Posterior cingulate gyrus (tissue), 11 donors: ENCODE results near the gene GPATCH8.
A peak's percentile ranks its signal among the peaks of the same experiment; 100 is the strongest.
"Not testable (repeated sequence)": the region's sequence is repeated elsewhere in the genome, so short reads cannot be mapped to it uniquely, and the experiment has no call there.

Experiments
- DNase-seq, 10 donors: peaks; one replicate each; pipeline versions ENCODE4 v3.0.0 to v3.0.0-alpha.2; 2020 to 2021; ENCODE audit warnings: mixed read lengths in 3 of 10
- intact Hi-C: fragments of 100-400 bp; cut with DNase I; formaldehyde crosslinking; loops from one replicate; pipeline ENCODE4 v1.15.1; 2023

GPATCH8 gene

GRCh38 chr17:44380767-44381166, 122.4 kb downstream of the GPATCH8 start:
- intact Hi-C loops, result no loop called here
- peak in 3 of 10 donors; percentile 45 to 62 (median 56) for DNase-seq

- intact Hi-C loops, result no loop called here
- DNase-seq, result peak in 3 of 10 donors; percentile 42 to 76 (median 70)
Observed at GRCh38 chr17:44379887-44380286, 123.3 kb downstream of the GPATCH8 start.

- peak in 3 of 10 donors; percentile 44 to 75 (median 55) for DNase-seq
- intact Hi-C loops, result no loop called here
Observed at GRCh38 chr17:44378171-44378705, 125.0 kb downstream of the GPATCH8 start.

- intact Hi-C loops, result no loop called here
- peak in 3 of 10 donors; percentile 19 to 43 (median 31) for DNase-seq
Observed at GRCh38 chr17:44376779-44377178, 126.4 kb downstream of the GPATCH8 start.

DNA sequence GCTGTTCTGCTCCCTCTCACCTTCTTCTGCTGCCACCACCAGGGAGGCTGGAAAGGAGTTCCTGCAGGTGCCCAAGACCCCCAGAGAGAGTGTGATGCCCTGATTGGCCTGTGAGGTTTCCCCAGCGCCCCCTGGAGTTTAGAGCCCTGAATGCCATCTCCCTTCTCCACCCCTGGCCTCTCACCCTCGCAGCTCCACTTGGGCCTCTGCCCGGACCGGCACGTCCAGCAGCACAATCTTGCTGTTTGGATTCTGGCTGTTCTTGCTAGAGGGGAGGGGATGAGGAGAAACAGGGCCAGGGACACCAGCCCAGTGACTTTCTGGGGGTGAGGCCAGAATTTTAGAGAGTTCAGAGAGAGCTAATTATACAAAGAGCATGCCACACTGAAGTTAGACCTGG, 127.1 kb downstream of the GPATCH8 start:
- intact Hi-C loops, result no loop called here
- DNase-seq, result peak in 3 of 10 donors; percentile 72 to 77 (median 76)

DNA sequence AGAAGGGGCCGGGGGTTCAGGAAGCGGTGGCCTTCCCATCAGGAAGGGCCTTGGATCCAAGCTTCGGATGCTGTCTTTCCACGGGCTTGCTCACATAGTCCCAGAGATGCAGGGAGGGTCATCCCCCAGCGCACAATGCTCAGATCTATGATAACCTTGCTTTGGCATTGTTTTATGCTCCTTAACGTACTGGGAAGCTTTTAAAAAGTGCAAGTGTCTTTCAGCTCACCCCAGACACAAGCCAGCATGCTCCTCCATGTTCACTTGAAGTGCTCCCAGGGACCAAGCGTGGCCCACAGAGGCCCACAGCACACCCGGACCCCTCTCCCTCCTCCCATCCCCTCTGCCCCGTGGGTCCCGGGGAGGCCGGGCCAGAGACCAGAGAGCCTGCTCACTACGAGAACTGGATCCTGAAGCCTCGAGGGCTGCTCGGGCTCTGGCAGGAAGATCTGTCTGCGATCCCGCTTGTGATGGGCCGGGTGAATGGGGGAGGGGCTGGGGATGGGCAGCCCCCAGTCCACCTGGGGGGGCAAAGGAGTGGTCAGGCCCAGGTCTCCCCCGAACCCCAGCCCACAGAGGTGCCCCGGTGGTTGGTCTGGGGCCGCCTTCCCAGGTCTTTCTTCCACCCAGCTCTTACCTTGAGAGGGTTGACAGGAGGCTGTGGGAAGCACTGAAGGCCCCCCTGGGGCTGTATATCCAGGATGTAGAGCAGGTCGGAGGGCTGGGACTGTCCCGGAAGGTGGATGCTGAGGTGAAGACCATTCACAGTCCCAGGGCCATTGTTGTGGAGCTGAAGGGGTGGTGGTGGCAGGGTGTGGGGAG, 127.8 kb downstream of the GPATCH8 start:
- intact Hi-C loops, result no loop called here
- DNase-seq, result peak in 3 of 10 donors; percentile 20 to 57 (median 37)

- DNase-seq, result peak in 3 of 10 donors; percentile 51 to 79 (median 57)
Observed at GRCh38 chr17:44374306-44375195, 128.7 kb downstream of the GPATCH8 start.

DNA sequence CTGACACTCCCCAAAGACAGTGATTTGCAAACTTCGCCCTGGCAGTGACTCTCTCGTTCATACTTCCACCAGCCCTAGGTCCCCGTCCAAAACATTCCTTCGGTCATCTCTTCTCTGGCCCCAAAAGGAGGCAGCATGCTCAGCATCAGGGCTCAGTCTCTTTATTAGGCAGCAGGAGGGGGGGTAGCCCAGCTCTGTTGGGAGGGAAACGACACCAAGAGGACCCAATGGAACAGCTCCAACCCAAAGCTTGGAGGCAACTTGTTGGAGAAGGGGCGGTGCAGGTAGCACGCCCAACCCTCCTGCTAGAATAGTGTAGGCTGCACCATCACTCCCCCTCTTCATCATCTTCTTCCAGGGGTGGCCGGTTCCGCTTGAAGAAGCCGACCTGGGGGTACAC, 131.2 kb downstream of the GPATCH8 start:
- intact Hi-C loops, result no loop called here
- DNase-seq, result peak in 3 of 10 donors; percentile 25 to 36 (median 32)

More at GRCh38 chr17:44374306-44375195, 128.7 kb downstream of the GPATCH8 start:
- intact Hi-C loops, result no loop called here

- peak in 1 of 10 donors; percentile 27 for DNase-seq
- intact Hi-C loops, result not testable (repeated sequence)
Observed at GRCh38 chr17:44369414-44370023, 133.7 kb downstream of the GPATCH8 start.

DNA sequence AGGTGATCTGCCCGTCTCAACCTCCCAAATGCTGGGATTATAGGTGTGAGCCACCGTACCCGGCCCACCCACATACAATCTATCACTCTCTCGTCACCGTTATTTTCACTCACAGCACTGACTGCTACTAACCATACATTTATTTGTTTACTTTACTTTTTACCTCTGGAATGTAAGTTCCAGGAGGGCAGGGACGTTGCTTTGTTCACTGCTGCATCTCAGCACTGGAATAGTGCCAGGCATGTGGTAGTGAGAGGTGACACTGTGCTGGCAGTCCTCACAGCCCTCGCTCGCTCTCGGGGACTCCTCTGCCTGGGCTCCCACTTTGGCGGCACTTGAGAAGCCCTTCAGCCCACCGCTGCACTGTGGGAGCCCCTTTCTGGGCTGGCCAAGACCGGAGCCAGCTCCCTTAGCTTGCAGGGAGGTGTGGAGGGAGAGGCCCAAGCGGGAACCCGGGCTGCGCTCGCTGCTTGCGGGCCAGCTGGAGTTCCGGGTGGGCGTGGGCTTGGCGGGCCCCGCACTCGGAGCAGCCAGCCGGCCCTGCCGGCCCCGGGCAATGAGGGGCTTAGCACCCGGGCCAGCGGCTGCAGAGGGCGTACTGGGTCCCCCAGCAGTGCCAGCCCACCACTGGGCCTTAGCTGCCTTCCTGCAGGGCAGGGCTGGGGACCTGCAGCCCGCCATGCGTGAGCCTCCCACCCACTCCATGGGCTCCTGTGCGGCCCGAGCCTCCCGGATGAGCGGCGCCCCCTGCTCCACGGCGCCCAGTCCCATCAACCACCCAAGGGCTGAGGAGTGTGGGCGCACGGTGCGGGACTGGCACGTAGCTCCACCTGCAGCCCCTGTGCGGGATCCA, 134.6 kb downstream of the GPATCH8 start:
- peak in 1 of 10 donors; percentile 69 for DNase-seq
- intact Hi-C loops, result not testable (repeated sequence)

- intact Hi-C loops, result no loop called here
- peak in 2 of 10 donors; percentile 36 to 54 for DNase-seq
Observed at GRCh38 chr17:44367231-44367979, 135.8 kb downstream of the GPATCH8 start.

- intact Hi-C loops, DNase-seq: not testable (repeated sequence)
Observed at GRCh38 chr17:44365051-44365450, 138.2 kb downstream of the GPATCH8 start.

DNA sequence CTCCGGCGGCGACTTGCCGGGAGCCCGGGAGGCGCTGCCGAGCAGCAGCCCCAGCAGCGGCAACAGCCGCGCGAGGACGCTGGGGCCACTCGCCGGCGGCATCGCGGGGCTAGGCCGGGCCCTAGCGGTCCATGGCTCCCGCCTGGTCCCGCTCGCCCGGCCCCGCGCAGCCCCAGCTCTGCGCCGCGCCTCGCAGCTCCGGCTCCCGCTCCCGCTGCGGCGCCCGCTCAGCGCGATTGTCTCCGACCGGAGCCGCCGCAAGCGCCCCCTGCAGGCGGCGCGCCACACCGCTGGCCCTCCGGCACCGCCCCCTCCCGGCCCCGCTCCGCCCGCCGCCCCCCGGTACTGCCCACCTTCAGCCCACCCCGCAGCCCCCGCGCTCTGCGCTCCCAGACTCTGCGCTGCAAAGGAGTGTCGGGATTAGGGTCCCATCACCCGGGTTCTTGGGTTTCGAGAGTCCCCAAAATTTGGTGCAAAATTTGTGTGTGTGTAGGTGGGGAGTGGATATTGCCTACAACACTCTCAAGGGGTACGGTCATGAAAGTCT, 139.5 kb downstream of the GPATCH8 start, which contains the start of gene FAM171A2:
TSS of gene FAM171A2 (minus strand) at position 241 of the 547 bp plus-strand sequence. CDS start at position 102, 139 bp downstream.
- DNase-seq, result peak in 6 of 10 donors; percentile 36 to 94 (median 64)

GRCh38 chr17:44362949-44363612, 140.1 kb downstream of the GPATCH8 start:
- intact Hi-C loops, result no loop called here
- DNase-seq, result no peak

More for the DNA sequence above, 139.5 kb downstream of the GPATCH8 start, which contains the start of gene FAM171A2:
- intact Hi-C loops, result no loop called here

DNA sequence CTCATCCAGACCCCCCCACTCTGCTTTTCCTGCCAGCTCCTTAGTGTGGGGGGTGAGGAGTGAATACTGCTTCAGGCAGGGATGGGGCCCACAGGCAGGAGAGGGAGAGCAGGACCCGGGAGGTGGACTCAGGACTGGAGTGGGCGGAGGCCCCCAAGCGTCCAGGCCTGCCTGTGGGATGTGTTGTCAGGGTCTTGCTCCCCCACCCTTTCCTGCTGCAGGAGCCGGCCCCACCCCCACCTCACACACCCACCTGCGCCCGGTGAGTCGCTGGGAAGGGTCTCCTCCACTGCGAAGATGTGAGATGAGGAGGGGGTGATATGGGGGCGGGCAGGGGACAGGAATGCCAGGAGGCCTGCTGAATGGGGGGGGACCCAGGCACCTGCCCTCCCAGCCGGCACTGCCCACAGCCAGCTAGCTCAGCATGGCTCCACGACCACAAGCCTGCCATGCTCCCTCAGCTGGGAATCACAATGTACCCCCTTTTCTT, 140.7 kb downstream of the GPATCH8 start:
- intact Hi-C loops, result no loop called here
- peak in 1 of 10 donors; percentile 51 for DNase-seq

GRCh38 chr17:44361292-44362260, 141.6 kb downstream of the GPATCH8 start:
- intact Hi-C loops, result no loop called here
- peak in 2 of 10 donors; percentile 47 to 76 for DNase-seq
